HuH-7 (cell line): ENCODE results near the gene L3MBTL1.
"Not testable (repeated sequence)": the region's sequence is repeated elsewhere in the genome, so short reads cannot be mapped to it uniquely, and the experiment has no call there.

ENCODE experiments used
- DNase-seq: peaks from one replicate; pipeline ENCODE4 v3.0.0; 2011; ENCODE audit warnings: low spot score

The L3MBTL1 gene

DNA sequence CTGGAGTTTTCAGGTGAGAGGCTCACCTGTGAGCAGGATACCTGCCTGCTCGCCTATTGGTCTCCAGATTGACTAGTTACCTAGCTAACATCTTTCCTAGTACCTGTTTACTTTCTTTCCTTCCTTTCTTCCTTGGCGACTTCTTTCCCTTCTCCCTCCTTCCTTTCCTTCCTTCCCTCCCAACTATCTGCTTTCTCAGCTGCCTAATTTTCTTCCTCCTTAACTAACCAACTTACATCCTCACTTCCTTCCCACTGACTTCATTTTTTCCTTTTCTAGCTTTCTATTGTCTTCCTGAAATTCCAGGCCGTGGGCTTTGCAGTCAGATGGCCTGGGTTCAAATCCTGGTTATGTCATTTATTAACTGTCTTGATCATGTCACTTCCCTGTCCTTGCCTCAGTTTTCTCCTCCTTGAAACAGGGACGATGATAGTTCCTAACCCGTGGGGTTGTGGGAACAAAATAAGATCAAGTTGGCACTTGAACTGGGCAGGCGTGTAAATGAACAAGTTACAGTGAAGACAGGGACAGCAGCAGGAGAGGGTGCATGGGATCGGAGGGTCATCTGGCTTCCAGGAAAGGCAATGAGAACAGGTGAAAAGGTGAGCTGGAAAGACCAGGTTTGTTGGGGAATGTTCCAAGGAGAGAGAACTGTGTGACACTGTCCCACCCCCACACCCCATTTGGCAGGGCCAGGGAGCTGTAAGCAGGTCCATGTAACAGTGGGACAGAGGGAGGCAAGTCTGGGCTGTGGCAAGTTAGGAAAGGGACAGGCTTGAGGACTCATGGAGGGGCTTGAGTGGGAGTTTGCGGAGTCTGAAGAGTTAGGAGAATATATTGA is 51.9 kb downstream of the L3MBTL1 start:
- no peak for DNase-seq

DNA sequence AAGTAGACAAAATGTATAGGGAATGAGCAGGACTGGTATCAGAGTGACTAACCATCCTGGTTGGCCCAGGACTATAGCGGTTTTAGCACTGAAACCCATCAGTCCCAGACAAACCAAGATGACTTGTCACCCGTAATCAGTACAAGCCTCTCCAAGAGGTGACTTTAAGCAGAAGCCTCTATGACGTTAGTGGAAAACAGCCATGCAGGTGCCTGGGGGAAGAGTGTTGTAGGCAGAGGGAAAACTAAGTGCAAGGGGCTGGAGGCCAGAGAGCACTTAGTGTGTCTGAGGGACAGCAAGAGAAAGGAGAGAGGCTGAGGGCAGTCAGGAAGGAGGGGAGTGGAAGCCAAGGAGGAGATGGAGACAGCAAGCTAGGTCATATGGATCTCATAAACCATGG is 53.5 kb downstream of the L3MBTL1 start:
- no peak for DNase-seq

DNA sequence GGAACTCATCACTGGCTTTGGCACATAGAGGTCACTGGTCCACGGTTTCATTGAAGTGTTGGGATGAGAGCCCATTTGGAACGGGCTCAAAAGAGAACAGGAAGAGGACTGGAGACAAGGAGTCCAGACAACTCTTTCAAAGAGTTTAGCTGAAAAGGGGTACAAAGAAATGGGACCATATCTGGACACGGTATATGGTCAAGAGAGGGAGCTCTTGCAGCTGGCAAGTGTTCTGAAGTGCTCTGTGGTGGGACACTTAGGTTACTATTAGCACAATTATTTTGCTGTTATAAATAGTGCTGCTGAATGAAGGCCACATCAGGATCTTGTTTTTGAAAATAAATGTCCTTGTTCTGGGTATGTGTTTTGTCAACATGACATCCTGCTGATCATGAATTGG is 55.9 kb downstream of the L3MBTL1 start:
- DNase-seq: peak; percentile 32

DNA sequence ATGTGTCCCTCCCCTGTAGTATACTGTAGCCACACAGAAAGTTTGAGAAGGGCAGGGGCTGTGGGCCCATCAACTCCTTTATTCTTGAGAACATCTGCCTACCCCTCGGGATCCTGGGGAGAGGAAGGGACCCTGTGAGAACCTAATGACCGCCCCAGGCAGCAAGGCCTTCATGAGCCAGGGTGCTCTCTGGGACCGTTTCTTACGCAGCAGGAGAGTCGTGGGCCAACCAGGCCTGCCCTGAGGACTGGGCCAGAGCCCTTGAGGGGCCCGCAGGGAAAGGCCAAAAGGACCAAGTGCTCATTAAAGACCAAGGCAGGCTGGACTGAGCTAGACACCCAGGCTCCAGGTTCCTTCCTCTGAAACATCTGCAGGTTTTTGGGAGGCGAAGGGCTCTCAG is 56.5 kb downstream of the L3MBTL1 start:
- no peak for DNase-seq

DNA sequence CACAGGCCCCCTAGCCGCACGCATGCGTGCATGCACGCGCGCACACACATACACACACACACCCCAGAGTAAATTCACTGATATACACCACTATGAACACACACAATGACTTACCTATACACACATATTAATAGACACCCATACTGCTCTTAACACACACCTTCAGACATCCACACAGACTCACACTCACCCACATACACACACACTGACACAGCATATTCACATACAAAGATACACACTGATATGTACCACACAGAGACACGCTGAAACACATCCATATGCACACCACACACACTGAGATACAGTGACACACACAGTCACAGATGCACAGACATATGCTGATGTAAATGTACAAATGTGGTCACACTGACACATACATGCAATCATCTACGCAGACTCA is 57.0 kb downstream of the L3MBTL1 start:
- no peak for DNase-seq

DNA sequence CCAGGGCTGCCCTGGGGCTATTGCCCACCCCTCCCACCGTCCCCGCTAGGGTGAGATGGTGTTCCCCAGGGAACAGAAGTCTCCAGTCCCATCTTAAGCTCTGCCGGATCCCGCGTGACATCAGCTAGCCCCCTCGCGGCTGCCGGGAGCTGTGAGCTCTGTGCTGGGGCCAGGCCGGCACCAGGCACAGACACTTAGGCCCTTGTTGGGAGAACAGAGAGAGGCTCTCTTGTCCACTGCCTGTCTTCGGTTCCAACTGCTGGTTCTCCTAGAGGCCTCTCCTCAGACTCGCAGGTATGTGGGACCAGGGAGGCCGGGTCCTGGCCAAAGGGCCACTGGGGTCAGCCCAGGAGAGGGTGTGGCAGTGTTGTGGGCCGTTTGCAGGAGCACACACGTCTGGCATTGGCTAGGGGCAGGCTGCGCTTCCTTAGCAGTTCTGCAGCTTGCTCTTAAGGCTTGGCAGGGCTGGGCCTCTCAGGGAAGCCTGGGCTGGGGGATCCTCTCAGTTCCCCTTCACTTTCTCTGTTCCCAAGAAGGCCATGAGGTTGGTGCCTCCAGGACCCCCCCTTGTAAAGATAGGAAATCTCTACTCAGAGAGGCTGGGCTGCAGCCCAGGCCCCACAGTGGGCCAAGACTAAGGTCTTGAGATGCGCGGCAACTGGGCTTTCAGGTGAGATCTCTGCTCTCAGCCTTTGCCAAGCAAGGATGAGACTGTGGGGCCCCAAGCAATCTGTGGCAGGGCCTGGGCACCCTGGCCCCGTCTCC is 57.7 kb downstream of the L3MBTL1 start:
- DNase-seq: no peak

DNA sequence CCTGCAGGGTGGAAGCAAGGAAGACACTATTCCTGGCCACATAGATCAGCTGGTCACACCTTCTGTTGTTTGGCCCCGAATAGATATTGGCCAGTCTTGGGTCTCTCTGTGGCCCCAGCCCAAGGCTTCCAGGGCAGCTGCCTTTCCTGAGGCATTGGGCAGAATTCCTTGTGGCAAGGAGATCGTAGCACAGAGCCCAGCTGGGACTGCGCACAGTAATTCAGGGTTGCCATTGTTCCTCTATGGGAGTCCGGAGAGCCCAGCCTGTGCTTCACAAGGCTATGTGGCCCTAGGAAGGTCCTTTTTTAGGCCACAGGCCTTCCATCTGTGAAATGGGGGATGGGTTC is 58.2 kb downstream of the L3MBTL1 start:
- no peak for DNase-seq

DNA sequence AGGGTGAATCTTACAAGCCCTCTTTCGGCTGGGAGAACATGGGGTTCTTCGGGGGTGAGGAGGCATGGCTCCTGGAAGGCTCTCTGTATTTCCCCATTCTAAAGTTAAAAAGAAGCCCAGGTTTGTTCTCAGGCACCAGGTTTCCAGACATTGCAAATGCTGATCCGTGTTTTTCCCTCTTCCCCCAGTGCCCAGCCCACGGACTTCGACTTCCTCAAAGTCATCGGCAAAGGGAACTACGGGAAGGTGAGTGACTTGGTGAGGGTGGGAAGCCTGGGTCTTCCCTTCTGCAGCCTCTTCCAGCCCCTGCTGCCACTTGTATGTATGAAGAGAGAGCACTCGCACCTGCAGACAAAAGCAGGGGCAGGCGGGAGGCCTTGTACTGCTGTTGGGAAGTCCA is 60.0 kb downstream of the L3MBTL1 start:
- DNase-seq: no peak

DNA sequence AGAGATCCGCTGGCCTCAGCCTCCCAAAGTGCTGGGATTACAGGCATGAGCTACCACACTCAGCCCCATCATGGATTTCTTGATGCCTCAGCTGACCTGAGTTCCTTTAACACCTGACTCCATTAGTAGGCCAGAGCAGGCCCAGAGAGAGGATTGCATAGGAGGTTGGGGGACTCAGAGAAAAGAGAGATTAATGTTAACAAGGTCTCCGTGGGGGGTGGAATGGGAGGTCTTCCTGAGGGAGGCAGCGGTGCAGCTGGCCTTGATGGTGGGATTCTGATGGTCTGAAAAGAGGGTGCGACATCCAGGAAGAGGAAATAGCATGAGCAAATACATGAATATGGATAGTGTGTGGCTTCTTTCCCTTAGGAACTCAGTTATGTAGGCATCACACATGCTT is 61.2 kb downstream of the L3MBTL1 start:
- no peak for DNase-seq

DNA sequence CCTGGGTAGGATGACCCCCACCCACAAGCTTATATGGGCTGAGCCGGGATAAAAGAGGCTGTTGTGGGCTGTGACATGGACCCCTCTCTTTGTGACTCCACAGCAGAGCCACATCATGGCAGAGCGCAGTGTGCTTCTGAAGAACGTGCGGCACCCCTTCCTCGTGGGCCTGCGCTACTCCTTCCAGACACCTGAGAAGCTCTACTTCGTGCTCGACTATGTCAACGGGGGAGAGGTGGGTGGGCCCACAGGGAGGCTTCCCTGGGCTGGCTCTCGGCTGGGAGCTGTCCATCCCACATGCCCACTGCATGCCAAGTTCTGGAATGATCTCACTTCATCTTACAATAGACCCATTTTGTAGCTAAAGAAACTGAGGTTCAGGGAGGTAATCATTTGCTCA is 61.8 kb downstream of the L3MBTL1 start:
- no peak for DNase-seq

DNA sequence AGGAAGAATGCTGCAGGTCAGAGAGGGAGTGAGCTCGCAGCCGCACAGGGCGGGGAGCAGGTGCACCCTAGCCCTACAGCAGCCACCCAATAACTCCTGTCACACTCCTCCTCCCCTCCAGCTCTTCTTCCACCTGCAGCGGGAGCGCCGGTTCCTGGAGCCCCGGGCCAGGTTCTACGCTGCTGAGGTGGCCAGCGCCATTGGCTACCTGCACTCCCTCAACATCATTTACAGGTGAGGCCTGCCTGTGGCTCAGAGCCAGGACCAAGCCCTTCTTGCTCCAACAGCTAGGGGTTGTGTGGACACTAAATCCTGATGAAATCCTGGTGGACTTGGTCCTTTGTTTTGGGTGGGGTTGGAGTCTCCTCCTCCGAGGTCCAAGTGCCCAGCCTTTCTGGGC is 63.0 kb downstream of the L3MBTL1 start:
- no peak for DNase-seq

DNA sequence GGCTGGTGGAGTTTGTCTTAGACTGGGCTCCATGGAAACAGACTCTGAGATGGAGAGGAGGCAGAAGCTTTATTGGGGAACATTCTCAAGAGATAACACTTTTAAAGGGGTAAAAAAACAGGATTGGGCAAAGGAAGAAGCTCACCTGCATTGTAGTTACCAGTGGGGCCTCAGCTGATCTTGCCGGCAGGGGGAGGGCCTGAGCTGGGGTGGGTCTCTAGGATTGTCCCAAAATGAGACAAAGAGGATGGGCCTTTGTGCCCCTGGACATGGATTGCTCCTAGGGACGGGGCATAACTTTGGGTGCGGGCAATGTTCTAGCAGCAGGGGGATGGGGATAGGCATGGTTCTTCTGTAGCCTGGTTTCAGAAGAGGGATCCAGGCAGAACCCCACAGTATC is 63.8 kb downstream of the L3MBTL1 start:
- no peak for DNase-seq

DNA sequence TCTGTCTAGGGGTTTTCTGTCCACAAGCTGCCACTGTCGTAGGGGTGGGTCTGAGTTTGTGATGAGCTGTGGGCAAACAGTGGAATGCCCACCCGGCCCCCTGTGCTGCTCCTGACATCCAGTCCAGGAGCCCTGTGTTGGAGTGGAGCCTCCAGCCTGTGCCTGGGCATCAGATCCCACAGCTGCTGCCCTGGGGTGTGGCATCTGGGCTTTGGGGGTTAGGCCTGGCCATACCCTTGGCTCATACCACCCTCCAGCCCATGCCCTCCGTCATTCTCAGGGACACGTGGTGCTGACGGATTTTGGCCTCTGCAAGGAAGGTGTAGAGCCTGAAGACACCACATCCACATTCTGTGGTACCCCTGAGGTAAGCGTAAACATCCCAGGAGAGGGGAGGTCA is 64.3 kb downstream of the L3MBTL1 start:
- DNase-seq: no peak

DNA sequence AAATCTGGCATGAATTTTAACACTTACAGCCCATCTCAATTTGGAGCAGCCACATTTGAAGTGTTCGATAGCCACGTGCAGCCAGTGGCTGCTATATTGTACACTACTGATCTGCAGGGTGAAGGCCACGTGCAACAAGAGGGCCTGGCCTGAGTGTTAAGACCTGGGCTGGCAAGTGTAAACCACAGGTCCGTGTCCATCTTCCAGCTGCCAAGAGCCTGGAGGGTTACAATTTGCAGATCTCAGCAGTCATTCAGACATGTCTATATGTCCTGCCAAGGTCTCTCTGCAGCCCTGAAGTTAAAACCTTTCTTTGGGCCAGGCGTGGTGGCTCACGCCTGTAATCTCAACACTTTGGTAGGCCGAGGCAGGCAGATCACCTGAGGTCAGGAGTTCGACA is 65.4 kb downstream of the L3MBTL1 start:
- DNase-seq: no peak

DNA sequence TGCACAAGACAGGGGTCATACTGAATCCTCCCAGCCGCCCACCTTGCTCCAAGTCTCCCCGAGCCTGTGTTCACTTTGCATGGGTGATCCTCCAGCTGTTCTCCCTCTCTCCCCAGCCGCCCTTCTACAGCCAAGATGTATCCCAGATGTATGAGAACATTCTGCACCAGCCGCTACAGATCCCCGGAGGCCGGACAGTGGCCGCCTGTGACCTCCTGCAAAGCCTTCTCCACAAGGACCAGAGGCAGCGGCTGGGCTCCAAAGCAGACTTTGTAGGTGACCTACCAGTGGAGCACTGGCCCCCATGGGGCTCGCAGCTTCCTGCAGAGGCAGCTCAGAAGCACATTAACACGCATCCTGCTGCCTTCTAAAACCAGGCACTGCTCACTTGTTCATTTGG is 68.6 kb downstream of the L3MBTL1 start:
- no peak for DNase-seq

DNA sequence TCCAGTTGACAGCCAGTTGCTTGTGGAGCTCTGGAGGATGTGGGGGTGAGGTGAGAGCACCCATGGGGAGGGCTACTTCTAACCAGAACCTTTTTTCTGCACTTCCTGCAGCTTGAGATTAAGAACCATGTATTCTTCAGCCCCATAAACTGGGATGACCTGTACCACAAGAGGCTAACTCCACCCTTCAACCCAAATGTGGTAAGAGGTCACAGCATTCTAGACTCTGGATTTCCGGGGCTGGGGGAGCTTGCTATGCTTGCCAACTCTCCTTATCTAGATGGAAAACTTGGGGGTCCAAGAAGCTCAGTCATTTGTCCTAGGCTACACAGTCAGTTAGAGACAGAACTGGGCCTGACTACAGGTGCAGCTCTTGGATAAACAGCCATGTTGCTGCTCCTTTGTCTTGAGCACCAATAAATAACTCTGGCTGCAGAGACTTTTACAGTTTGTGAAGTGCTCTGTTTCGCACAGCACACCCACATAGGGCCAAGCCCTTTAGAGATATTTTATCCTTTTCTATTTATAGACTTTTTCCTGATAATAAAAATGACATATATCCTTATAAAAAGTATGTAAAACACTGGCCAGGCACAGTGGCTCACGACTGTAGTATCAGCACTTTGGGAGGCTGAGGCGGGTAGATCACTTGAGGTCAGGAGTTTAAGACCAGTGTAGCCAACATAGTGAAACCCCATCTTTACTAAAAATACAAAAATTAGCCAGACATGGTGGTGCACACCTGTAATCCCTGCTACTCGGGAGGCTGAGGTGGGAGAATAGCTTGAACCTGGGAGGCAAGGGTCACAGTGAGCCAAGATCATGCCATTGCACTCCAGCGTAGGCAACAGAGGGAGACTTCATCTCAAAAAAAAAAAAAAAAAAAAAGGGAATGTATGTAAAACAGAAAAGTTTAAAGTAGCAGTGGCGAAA is 72.6 kb downstream of the L3MBTL1 start:
- DNase-seq: no peak

DNA sequence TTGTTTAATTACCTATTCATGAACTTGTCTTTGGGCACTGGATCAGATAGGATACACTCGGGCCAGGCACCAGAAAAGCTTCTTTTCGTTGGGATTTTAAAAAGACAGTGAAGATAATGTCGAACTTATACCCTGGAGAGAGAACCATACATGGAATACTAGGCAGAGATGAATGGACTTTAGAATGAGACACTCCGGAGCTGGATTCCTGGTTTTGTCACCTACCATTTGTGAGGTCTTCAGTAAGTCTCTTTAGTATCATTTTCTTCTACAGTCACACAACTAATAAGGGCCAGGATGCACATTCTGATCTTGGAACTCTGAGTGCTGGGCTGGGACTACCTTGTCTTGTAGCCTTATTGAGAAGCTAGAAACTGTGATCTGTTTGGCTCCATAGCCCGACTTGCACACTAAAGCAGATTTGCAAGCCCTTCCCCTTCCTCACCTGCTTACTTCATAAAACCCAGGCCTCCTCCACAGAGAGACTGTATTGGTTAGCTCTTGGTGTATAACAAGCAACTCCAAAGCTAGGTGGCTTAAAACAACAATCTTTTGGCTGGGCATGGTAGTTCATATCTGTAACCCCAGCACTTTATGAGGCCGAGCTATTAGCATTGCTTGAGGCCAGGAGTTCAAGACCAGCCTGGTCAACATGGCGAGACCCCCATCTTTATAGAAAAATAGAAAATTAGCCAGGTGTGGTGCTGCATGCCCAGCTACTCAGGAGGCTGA is 75.8 kb downstream of the L3MBTL1 start:
- DNase-seq: no peak

DNA sequence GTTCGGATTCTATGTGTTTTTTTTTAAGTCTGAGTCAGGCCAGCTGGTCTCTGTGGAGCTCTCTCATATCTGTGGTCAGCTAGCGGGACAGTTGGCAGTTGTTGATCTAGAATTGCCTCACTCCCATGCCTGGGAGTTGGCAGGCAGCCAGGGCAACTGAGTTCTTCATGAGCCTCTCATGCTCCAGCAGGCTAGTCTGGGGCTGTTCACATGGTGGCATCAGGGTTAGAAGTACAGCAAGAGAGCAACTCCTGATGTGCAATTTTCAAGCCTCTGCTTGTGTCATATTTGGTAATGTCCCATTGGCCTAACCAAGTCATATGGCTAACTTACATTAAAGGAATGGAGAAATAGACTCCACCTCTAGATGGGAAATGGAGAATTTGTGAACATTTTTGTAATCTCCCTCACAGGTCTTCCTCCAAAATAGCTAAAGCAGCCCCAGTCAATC is 76.5 kb downstream of the L3MBTL1 start:
- DNase-seq: peak; percentile 50

DNA sequence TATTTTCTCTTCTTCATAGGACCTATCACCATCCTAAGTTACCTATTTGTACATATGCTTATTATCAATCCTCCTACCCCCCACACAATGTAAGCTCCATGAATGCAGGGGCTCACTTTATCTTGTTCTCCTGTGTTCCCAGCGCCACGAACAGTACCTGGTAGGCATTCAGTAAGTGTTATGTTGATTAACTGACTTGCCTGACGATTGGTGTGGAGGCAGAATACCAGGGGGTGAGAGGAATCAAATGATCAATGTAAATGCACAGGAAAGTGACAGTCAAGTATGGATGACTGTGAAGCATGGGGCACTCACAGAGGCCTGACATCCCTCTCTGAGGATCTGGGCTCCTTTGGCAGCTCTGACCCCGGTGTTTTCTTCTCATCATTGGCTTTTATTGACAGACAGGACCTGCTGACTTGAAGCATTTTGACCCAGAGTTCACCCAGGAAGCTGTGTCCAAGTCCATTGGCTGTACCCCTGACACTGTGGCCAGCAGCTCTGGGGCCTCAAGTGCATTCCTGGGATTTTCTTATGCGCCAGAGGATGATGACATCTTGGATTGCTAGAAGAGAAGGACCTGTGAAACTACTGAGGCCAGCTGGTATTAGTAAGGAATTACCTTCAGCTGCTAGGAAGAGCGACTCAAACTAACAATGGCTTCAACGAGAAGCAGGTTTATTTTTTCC is 77.1 kb downstream of the L3MBTL1 start:
- no peak for DNase-seq

DNA sequence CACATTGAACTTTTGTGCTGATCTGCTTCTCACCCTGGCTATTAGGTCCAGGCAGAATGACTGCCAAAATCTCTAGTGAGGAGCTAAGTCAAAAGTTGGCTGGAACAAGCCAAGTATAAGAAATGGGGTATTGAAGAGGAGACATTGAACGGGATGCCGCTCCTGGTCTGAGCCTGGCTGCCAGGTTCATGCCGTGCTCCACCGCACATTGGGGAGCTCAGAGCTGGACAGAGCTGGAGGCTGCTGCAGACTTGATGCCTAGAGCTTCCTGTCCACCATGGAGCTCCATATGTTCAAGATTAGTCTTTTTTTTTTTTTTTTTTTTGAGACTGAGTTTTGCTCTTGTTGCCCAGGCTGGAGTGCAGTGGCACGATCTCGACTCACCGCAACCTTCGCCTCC is 79.1 kb downstream of the L3MBTL1 start:
- DNase-seq: no peak

DNA sequence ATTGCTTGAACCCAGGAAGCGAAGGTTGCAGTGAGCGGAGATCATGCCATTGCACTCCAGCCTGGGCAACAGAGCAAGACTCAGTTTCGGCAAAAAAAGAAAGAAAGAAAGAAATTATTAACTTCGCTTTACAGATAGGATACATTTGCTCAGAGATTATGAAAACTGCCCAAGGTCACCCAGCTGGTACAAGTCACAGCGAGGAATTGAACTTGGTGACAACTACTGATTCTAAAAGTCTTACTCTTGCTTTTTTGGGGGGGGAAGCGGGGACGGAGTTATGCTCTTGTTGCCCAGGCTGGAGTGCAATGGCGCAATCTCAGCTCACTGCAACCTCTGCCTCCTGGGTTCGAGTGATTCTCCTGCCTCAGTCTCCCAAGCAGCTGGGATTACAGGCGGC is 81.0 kb downstream of the L3MBTL1 start:
- not testable (repeated sequence) for DNase-seq
